ENCODE results near the gene EFCAB6.

The EFCAB6 gene

GRCh38 chr22:43847376-43848289 lies 35.5 kb upstream of the EFCAB6 start:
- no peak for DNase-seq

GRCh38 chr22:43846966-43847365 lies 34.9 kb upstream of the EFCAB6 start:
- DNase-seq = no peak

GRCh38 chr22:43845981-43846380 lies 33.9 kb upstream of the EFCAB6 start:
- DNase-seq = no peak

- no peak for DNase-seq
Observed at GRCh38 chr22:43844560-43845545, 32.7 kb upstream of the EFCAB6 start.

- no peak for DNase-seq
Observed at GRCh38 chr22:43843783-43844530, 31.9 kb upstream of the EFCAB6 start.

- no peak for DNase-seq
Observed at GRCh38 chr22:43841742-43842141, 29.6 kb upstream of the EFCAB6 start.

- no peak for DNase-seq
Observed at GRCh38 chr22:43840851-43841250, 28.7 kb upstream of the EFCAB6 start.

DNA sequence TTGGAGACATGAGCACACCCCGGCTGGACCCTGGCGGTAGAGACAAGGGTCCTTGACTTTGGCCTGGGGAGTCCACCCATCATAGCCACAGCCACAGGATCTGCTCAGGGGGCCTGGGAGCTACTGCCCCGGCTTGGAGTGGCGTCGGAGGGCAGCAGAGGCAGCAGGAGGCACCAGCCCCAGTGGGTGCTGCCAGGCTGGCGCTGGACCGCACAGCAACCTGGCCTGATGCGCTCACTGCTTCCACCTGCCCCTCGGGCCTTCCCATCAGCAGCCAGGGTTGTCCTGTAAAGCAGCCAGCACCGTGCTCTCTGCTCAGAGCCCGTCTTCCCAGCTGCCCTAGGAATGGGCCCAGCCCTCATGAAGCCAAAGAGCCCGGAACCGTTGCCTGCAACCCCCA lies 28.3 kb upstream of the EFCAB6 start:
- no peak for DNase-seq

DNA sequence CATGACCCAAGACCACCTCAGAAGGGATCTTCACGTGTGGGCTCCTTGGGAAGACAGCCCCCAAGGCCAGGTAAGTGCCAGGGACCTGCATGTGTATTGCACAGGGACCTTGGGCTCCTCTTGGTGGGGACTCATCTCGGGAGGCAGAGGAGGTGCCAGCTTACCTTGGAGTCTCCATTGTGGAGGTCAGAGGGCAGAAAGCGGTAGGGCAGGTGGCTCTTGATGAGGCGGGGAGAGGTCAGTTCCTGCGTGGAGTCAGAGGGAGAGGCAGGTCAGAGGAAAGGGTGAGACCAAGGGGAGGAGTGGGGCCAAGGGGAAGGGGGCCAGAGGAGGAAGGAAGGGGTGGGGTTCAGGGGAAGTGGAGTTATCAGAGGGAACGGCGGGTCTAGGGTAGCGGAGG lies 27.7 kb upstream of the EFCAB6 start:
- no peak for DNase-seq

DNA sequence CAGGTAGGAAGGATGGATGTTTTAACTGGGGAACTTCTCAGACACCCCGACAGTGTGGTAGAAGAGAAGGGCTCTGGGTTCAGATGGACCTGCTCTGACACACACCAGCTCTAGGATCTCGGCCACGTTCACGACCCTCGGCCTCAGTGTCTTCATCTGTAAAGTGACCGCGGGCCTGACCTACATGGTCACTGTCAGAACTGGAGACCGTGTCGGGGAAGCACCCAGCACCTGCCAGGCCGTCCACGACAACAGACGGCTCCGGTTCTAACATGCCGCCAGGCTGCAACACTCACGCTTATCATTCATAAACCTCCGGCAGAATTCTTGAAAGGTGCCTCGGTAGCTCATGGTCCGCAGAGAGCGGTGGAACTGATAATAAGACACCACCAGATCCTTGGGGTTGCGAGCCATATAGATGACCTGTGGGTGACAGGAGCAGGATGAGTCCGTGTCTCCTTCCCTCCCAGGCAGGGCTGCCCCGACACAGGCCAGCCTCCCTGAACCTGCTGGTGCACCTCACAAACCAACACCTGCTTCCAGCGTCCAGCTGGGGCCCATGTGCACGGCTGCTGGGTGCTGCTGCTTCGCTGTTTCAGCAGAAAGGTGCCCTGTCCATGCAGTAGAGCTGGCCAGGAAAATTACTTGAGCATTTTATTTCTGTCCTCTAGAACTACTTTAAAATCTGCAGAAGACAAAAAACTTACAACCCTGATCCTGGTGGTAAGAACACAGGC lies 26.6 kb upstream of the EFCAB6 start:
- no peak for DNase-seq

DNA sequence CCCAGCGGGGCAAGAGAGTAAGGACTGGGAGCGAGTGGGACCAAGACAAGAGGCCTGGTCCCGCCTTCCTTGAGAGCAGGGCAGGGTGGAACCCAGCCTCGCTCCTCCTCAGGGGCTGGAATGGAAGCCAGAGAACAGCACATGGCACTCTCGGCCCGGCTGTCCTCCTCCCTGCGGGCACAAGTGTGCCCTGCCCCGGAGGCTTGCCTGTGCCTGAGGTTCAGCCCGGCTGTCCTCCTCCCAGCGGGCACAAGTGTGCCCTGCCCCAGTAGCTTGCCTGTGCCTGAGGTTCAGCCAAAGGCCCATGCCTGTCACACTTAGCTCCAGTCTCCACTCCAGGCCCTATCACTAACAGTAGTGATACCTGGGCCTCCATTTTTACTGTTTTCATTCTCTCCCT lies 26.1 kb upstream of the EFCAB6 start:
- DNase-seq = no peak

DNA sequence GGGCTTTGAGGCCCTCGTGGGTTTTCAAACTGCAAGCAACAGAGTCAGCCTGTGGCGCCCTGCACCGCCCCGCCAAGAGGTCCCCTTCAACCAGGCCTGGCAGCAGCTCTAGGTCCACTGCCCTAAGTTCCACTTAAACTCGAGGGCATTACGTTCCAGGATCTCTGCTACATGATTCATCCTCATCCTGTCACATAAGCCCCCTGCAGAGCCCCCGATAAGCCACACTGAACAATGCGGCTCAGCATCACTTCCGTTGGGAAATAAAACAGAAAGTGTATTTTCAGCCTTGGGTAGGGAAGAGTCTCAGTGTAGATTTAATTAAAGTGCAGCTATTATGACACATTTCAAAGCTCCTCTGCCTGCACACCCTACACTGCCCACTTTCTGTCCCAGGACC lies 25.6 kb upstream of the EFCAB6 start:
- DNase-seq = no peak

DNA sequence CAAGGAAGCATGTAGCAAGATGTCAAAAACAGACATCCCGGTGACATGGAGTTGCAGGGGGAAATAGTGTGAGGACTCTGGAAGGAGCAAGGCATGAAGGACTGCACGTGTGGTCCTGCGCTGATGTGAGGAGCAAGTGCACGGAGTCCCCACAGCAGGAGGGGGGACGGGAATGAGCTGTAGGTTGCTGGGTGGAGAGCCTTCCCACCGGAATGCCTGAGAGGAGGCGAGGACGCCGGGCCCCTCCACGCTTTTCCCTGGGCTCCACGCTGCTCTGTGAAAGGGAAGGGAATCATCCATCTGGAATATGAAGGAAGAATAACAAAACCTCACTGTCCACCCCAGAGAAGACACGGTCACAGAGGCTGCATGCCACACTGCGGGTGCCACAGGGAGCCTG lies 23.6 kb upstream of the EFCAB6 start:
- no peak for DNase-seq

DNA sequence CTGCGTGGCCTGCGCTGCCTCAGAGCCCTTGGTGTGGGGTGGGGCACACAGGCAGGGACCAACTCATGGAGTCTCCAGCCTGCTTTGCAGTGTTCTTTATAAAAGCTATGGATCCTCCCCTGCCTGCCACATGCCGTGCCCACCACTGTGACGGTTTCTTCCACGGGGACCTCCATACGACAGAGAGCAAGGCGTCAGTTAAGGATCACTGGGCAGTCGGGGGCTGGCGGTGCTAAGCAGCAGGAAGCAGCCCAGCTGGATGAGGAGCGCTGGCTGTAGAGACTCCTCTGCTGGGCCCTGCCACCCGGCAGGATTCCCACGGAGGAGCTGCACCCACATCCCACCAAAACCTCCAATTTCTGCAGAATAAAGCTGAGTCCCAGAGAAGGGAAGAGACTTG lies 23.1 kb upstream of the EFCAB6 start:
- no peak for DNase-seq

DNA sequence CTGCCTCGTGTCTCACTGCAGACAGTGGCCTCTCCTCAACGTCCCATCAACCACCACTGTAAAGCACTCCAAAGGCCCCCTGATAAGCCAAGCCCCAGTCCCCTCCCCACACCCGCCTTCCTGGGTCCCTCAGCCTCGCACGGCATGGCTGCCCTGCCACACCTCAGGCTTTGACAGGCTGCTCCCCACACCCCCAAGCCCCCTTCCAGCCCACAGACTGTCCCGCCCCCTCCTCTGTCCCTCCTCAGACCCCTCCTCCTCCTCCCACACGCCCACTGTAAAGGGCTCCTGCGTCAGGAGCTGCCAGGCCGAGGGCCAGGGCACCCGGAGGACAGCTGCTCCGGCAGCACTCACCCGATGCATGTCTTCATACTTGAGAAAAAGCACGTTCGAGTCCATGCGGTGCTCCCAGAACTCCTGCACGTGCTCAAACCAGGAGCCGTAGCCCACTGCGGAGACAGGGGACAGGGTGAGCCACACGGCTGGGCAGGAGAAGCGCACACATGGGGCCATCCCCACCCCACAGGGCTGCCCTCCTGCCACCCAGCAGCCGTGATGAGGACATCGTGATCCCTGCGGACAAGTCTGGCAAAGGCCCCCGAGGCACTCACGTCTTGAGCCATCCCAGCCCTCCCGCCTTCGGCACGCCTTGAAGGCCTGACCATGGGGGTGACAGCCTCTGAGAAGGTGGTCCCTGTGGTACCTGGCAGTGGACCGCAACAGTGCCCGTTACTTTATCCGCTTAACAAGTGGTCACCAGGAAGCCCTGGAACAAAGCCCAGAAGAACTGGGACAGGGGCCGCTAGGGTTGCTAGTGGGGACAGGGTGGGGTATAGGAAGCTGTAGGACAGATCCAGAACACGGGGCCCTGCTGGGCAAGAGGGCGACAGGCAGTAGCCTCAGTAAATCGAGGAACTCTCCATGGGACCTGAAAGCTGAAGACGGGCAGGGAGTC lies 21.5 kb upstream of the EFCAB6 start:
- DNase-seq = no peak

DNA sequence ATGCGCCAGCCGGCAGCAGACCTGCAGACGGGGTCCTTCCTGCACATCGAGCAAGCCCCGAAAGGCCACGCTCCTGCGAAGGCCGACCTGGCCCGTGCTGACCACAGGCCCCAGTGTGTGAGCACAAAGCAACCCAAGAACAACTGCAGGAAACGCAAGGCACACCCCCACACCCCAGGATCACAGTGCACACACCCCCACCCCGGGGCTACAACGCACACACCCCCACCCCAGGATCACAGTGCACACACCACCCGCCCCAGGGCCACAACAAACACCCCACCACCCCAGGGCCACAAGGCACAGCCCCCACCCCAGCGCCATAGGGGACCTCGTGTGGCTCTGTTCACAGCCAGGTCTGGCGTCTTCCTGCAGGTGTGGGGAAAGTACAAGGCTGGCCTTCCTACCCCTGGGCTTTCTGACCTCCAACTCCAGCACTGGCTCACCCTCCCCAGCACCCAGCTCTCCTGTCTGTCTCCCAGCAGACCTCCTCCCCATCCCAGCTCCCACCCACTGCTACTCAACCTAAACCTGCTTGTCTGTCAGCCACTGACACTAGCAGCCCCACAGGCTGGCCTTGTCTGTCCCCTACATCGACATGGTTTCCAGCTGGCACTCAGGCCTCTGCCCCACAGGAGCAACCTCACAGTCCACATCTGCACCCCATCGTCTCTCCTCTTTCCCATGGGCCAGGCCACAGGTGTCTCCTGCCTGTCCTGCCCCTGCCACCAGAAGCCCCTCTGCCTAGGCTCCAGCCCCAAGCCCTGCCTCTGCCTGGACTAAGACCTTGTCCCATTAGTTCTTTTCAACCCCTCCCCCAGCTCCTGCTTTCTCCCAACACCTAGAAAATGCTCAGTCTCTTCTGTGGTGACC lies 20.5 kb upstream of the EFCAB6 start:
- DNase-seq = no peak

GRCh38 chr22:43831561-43832392 lies 19.7 kb upstream of the EFCAB6 start:
- no peak for DNase-seq

GRCh38 chr22:43830931-43831560 lies 18.9 kb upstream of the EFCAB6 start:
- DNase-seq = no peak
